HG03439 (cell line): ENCODE measurements around the gene DBET.
"Not testable (repeated sequence)": the region's sequence is repeated elsewhere in the genome, so short reads cannot be mapped to it uniquely, and the experiment has no call there.

Experiments
- ATAC-seq: cut with Tn5 transposase; IDR thresholded peaks from one replicate; pipeline ENCODE4 v1.9.1; 2021; ENCODE audit warnings: mild to moderate bottlenecking, moderate library complexity; ENCODE audit not compliant: unreplicated experiment

Gene DBET

DNA sequence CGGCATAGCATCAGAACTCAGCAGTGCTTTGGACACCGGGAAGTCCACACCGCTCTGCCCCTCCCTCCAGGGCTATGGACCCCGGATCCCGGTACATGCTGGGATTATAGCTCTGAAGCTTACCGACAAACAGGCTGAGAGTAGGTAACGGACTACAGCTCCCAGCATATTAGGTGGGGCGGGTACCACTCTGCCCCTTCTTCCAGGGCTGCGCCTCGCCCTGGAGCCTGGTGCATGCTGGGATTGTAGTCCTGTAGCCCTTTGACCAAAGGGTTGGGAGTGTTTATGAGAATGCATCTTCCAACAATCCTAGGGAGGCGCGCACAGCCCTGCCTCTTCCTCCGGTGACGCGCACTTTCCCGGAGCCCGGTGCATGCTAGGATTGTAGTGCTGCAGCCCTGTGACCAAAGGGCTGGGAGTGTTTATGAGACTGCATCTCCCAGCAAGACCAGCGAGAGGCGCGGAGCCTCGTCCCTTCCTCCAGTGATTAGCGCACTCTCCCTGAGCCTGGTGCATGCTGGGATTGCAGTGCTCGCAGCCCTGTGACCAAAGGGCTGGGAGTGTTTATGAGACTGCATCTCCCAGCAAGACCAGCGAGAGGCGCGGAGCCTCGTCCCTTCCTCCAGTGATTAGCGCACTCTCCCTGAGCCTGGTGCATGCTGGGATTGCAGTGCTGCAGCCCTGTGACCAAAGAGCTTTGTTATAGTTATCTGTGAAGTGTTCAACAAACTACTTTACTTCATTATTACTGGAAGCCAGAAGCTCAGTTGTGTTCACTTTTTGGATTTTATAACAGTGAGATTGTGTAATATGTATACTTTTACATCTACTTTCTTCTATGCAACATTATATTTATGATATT lies 14.7 kb upstream of the DBET start:
- not testable (repeated sequence) for ATAC-seq

DNA sequence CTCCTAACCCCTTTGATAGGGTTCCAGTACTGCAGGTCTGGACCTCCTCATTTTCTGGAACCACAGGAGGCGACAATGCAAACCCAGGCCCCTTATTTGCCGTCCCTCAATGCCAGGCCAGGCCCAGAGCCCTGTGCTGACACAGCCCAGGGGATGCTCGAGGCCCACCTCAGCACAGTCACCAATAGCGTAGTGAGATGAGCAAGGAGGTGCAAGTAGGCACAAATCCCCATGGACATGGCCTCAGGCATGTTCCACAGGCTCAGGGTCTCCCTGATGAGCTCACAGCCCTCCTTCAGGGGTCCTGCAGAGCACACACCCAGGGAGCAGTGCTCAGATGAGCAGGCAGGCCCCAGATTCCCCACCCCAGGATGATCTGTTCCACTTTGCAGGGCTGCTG lies 5.3 kb upstream of the DBET start:
- not testable (repeated sequence) for ATAC-seq

DNA sequence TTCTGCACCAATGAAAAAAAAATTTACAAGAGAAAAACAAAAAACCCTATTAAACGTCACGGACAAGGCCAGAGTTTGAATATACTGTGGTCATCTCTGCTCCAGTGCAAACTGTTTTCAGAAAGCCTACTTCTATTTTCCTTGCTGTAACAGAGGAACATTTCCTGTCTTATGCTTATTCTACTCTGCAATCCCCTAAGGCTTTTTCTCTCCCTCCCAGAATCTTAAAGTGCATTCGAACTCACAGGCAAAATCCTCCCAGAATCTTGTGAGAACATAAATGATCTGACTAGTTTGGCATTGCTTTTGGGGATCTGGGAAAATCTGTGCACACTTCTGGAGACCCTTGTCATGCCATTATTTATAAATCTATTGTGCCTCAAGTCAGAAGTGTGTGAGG lies 503 bp downstream of the DBET start:
- ATAC-seq = not testable (repeated sequence)

DNA sequence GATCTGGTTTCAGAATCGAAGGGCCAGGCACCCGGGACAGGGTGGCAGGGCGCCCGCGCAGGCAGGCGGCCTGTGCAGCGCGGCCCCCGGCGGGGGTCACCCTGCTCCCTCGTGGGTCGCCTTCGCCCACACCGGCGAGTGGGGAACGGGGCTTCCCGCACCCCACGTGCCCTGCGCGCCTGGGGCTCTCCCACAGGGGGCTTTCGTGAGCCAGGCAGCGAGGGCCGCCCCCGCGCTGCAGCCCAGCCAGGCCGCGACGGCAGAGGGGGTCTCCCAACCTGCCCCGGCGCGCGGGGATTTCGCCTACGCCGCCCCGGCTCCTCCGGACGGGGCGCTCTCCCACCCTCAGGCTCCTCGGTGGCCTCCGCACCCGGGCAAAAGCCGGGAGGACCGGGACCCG lies 4.0 kb downstream of the DBET start:
- ATAC-seq = not testable (repeated sequence)

DNA sequence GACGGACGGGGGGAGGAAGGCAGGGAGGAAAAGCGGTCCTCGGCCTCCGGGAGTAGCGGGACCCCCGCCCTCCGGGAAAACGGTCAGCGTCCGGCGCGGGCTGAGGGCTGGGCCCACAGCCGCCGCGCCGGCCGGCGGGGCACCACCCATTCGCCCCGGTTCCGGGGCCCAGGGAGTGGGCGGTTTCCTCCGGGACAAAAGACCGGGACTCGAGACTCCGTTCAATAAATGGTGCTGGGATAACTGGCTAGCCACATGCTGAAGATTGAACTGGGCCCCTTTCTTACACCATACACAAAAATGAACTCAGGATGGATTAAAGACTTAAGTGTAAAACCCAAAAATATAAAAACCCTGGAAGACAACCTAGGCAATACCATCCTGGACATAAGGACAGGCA lies 28.8 kb downstream of the DBET start:
- not testable (repeated sequence) for ATAC-seq

DNA sequence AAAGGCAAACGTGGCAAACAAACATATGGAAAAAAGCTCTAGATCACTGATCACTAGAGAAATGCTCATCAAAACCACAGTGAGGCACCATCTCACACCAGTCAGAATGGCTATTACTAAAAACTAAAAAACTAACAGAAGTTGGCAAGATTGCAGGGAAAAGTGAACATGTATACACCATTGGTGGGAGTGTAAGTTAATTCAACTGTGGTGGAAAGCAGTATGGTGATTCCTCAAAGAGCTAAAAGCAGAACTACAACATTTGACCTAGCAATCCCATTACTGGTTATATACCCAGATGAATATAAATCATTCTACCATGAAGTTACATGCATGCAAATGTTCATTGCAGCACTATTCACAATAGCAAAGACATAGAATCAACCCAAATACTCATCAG lies 29.7 kb downstream of the DBET start:
- ATAC-seq = not testable (repeated sequence)

DNA sequence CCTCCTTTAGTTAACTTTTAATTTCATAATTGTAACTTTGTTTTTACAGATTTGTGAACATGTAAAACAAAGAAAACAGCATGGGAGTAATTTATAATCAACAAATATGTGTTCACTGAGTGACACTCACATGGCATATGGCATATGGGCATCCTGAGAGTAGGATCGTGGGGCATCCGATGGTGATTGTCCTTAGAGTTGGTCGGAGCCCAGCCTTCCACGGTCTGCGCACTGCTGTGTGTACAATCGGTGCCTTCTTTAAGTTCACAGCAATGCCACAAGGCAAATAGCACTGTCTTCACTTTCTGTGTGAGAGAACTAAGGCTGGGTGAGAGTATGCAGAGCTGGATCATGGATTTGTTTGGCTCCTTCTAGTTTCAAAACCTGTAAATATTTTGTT lies 31.0 kb downstream of the DBET start:
- not testable (repeated sequence) for ATAC-seq

DNA sequence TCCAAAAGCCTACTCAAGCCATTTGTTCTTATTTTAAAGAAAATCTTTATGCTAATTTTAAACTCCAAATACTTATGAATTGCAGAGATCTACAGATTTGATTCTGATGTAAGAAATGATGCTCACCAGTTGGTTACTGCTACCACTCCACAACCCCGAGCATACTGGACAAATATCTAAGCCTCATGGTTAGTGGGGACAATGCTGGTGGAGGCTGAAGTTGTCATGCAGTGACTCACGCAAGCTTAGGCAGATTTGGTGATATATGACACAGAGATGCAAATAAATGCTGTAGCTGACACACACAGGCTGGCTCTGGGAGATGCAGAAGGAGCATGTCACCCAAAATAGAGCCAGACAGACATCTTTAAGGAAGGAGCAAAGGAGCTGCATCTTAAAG lies 35.3 kb downstream of the DBET start:
- not testable (repeated sequence) for ATAC-seq

DNA sequence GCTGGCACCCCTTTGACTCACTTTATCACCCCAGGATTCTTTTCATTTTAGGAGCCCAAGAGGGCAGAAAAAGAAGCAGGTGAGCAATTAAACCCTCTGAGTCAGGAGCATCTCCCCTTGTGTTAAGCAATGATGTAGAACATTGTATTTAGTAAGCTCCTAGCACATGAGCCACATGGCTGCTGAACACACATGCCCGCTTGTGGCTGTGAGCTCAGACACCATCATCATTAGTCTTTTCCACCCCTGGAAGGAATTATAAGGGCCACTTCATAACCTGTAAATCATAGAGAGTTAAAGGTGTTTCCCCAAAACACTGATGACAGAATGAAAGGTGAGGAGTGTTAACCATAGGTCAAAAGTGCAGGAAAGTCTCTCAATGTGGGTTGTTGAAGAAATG lies 37.2 kb downstream of the DBET start:
- ATAC-seq = not testable (repeated sequence)

DNA sequence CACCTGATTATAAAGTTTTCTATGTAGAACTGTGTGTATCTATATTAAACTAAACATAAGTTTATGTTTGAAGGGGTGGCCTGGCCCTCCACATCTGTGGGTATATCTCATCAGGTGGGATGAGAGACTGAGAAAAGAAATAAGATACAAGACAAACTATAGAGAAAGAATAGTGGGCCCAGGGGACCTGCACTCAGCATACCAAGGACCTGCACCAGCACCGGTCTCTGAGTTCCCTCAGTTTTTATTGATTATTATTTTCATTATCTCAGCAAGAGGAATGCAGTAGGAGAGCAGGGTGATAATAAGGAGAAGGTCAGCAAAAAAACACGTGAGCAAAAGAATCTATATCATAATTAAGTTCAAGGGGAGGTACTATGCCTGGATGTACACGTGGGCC lies 41.9 kb downstream of the DBET start:
- ATAC-seq = not testable (repeated sequence)

DNA sequence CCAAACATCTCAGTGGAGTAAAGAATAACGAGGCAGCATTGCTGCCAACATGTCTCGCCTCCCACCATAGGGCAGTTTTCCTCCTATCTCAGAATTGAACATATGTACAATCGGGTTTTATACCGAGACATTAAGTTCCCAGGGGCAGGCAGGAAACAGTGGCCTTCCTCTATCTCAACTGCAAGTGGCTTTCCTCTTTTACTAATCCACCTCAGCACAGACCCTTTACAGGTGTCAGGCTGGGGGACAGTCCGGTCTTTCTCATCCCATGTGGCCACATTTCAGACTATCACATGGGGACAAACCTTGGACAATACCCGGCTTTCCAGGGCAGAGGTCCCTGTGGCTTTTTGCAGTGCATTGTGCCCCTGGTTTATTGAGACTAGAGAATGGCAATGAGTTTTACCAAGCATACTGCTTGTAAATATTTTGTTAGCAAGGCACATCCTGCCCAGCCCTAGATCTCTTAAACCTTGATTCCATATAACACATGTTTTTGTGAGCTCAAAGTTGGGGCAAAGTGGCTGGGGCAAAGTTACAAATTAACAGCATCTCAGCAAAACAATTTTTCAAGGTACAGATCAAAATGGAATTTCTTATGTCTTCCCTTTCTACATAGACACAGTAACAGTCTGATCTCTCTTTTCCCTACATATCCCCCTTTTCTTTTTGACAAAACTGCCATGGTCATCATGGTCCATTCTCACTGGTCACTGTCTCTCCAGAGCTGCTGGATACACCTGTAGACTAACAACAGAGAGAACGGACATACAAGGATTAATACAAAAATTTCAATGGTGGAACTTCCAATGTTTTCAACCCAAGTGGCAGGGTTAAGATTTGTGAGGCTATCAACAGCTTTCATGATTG lies 42.5 kb downstream of the DBET start:
- ATAC-seq = not testable (repeated sequence)

DNA sequence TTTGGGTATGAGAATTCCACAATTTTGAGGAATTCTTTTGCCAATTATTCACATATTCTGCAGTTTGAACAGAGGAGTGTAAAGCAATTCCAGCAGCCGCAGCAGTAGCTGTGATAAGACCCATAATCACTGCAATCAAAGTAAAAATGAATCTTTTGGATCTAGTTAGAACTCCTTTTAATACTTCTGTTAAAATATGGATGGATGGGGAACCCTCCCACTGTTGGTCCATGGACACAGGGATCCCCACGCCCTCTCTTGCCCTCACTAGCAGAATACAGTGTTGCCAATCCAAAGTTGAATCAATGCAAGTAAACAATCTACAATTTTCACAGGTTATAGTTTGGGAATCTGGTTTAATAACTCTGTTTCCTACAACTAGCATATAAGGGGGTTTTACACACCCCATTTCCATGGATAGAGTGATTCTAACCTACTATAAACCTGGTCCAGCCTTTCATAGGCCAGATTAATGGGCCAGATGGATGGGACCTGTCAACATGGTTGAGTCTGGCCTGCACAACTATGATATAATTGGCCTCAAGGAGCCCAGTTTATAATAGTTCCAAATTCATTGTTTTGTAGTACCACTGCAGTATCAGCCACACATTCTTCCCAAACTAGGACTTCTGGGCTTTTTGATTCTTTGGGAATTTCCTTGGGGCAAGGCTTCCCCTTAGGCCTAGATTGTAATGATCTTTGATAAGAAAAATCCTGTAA lies 43.6 kb downstream of the DBET start:
- not testable (repeated sequence) for ATAC-seq

DNA sequence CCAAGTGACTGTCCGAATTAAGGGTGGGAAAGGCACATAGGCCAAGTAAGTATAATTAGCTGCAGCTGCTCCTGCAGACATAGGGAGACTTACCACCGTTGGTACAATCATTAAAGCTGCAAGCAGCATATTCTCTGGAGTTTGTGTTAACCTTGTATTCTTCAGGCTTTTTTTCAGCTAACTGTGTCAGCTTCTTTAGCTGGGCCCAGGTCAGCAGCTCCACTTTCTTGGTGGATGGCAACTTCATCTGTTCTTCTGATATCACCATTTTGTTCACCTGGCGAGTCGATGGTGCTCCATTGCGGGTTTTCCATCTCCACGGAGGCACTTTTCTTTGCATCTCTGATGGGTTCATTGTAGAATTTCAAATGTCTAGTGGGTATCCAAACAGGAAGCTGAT lies 44.5 kb downstream of the DBET start:
- ATAC-seq = not testable (repeated sequence)

DNA sequence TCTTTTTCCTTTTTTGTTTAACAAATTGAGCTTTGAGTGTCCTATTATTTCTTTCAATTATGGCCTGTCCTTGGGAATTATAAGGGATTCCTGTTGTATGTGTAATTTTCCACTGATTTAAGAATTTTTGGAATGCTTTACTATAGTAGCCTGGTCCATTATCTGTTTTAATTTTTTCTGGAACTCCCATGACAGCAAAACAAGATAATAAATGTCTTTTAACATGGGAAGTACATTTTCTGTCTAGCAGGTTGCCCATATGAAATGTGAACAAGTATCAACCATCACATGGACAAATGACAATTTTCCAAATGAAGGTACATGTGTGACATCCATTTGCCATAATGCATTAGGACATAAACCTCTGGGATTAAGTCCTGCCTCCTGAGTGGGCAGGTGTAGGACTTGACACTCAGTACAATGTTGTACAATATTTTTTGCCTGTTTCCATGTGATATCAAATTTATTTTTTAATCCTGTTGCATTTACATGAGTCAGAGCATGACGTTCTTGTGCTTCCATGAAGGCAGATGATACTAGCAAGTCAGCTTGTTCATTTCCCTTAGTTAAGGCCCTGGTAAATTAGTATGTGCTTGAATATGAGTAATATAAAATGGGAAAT lies 45.2 kb downstream of the DBET start:
- ATAC-seq = not testable (repeated sequence)

DNA sequence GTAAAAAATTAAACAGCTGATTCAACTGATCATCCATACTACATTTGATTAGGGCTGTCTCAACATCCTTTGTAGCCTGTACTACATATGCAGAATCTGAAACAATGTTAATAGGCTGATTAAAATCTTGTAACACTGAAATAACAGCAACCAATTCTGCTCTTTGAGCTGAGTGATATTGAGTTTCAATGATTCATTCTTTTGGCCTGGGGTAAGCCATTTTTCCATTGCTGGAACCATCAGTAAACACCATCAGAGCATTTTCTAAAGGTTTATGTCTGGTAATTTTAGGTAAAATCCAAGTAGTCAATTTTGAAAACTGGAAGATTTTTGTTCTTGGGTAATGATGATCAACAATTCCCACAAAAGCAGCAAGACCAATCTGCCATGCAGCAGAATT lies 45.7 kb downstream of the DBET start:
- ATAC-seq = not testable (repeated sequence)

DNA sequence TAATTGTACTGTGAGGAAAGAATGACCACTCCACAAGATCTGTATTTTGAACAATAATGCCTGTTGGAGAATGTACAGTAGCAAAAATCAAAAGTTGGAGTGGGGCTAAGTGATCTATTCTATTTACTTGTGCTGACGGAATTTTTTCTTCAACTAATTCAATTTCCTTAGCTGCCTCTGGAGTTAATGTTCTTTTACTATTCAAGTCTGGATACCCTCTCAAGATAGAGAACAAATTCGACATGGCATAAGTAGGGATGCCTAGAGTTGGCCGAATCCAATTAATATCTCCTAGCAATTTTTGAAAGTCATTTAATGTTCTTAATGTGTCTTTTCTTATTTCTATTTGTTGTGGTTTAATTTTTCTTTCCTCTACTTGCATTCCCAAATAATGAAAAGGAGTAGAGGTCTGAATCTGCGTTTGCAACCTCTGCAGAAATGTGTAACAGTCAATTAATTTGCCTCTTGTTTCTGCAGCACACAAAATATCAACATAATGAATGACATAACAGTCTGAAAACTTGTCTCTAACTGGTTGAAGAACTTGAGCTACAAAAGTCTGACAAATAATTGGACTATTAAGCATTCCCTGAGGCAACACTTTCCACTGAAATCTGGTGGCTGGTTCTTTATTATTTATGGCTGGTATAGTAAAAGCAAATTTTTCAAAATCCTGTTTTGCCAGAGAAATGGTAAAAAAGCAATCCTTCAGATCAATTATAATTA lies 46.4 kb downstream of the DBET start:
- ATAC-seq = not testable (repeated sequence)

DNA sequence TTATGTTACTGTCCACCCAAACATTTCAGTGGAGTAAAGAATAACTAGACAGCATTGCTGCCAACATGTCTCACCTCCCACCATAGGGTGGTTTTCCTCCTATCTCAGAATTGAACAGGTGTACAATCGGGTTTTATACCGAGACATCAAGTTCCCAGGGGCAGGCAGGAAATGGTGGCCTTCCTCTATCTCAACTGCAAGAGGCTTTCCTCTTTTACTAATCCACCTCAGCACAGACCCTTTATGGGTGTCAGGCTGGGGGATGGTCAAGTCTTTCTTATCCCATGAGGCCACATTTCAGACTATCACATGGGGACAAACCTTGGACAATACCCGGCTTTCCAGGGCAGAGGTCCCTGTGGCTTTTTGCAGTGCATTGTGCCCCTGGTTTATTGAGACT lies 48.6 kb downstream of the DBET start:
- not testable (repeated sequence) for ATAC-seq

DNA sequence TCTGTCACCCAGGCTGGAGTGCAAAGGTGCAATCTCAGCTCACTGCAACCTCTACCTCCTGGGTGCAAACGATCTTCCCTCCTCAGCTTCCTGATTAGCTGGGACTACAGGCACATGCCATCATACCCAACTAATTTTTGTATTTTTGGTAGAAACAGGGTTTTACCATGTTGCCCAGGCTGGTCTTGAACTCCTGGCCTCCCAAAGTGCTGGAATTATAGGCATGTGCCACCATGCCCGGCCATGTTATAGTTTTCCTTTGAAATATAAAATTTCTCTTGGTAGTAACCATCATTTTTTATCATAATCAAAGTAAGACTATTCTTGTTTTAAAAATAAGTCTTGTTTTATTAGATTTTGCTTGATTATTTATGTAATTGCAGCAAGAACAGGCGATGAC lies 50.7 kb downstream of the DBET start:
- ATAC-seq = not testable (repeated sequence)
